ENCODE measurements around the gene SERINC2. TPM values are rescaled to one million over a fixed set of nuclear protein-coding genes. Genes with fewer than 3 reads are reported as not detected.

SERINC2 gene
- total RNA-seq, 3 donors from 2014 or later, result 146 to 381 (median 225) TPM

DNA sequence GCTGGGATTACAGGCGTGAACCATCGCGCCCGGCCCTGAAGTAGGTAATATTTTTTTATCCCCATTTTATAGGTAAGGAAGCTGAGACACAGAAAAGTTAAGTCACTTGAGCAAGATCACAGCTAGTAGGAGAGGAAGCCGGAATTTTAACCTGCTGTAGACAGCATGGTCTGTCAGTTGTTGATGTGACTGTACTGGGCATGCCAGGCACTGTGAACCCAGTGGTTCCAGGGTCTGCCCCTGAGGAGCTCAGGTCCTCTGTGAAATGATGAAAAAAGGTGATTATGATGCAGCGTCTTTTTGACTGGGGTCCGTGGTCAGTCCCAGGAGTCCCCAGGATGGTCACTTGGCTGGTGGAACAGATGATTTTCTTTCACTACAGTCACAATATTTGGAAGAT is 23.4 kb upstream of the SERINC2 start:
- no peak for TF ChIP-seq CTCF (IDR thresholded peaks at IDR 0.05)
- no peak overlapping the region for H3K4me3 ChIP-seq
- DNase-seq, result no peak
- no peaks in the 10 kb centered on the region for H3K36me3 ChIP-seq (ENCODE audit: low read depth)
- peak; percentile 20 for ATAC-seq
- H3K9me3 ChIP-seq, result no peaks in the 10 kb centered on the region
- peaks cover 6% of the 10 kb centered on the region for H3K4me1 ChIP-seq (ENCODE audit: low read depth)
- intact Hi-C loops (cut with DNase I, micrococcal nuclease), result no loop called here

- intact Hi-C loops (cut with DNase I, micrococcal nuclease), result no loop called here
- H3K36me3 ChIP-seq (ENCODE audit: low read depth), result no peaks in the 10 kb centered on the region
- DNase-seq (peak; percentile 78 to 91 (median 79)), ATAC-seq (peak; percentile 91)
- no peak overlapping the region for H3K4me3 ChIP-seq
- no peaks in the 10 kb centered on the region for H3K9me3 ChIP-seq
- H3K4me1 ChIP-seq (ENCODE audit: low read depth), result peaks cover 6% of the 10 kb centered on the region
- TF ChIP-seq CTCF (IDR thresholded peaks at IDR 0.05), result no peak
Observed at GRCh38 chr1:31390071-31390470, 22.9 kb upstream of the SERINC2 start.

DNA sequence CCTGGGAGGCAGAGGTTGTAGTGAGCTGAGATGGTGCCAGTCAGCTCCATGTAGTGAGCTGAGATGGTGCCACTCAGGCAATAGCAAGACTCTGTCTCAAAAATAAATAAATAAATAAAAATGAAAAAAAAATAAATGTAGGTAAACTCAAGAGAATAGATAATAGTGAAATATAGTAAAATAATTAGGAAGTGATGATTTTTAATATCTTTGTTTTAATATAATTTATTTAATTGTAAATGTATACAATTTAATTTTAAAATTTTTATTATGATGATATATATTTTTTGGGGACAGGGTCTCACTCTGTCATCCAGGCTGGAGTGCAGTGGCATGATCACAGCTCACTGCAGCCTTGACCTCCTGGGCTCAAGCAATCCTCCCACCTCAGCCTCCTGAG is 19.6 kb upstream of the SERINC2 start:
- intact Hi-C loops (cut with DNase I, micrococcal nuclease), result no loop called here
- DNase-seq, result no peak

GRCh38 chr1:31394584-31395193 is 18.3 kb upstream of the SERINC2 start:
- no peak overlapping the region for H3K4me3 ChIP-seq
- no peaks in the 10 kb centered on the region for H3K9me3 ChIP-seq
- H3K36me3 ChIP-seq (ENCODE audit: low read depth), result no peaks in the 10 kb centered on the region
- intact Hi-C loops (cut with DNase I, micrococcal nuclease), result no loop called here
- DNase-seq, result peak; percentile 89 to 96 (median 94)
- peak; percentile 91 for ATAC-seq
- peak; percentile 93 for TF ChIP-seq CTCF (IDR thresholded peaks at IDR 0.05)
- peaks cover under 1% of the 10 kb centered on the region for H3K4me1 ChIP-seq (ENCODE audit: low read depth)

More for the DNA sequence above, 19.6 kb upstream of the SERINC2 start:
- no peak for TF ChIP-seq CTCF (IDR thresholded peaks at IDR 0.05)
- ATAC-seq, result no peak
- H3K4me1 ChIP-seq (ENCODE audit: low read depth), result peaks cover 6% of the 10 kb centered on the region
- no peaks in the 10 kb centered on the region for H3K36me3 ChIP-seq (ENCODE audit: low read depth)
- H3K9me3 ChIP-seq, result no peaks in the 10 kb centered on the region
- no peak overlapping the region for H3K4me3 ChIP-seq

DNA sequence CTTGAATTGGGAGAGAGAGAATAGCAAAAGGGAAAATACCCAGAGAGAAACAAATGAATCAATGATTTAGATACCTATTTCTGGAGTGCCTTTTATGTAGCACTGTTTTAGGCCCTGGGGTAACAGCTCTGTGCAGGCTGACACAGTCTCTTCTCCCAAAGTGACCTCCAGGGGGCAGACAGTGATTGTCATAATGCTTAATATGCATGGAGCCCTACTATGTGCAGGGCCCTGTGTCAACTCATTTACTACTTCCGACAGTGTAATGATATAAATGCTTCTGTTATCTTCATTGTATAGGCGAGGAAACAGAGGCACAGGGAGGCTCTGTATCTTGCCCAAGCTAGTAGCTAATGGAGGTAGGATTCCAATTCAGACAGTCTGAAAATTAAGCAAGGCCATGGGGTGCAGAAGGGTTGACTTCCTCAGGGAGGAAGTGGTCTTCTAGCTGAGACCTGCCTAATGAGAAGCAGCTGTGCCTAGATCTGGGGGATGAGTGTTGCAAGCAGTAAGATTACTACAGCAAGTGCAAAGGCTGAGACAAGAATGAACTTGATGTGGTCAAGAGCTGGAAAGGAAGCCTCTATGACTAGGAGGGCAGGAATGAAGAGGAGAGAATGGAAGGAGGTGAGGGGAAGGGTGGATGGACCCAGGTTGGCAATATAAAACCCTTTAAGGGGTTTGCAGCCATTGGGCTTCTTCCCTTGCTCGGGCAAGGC is 16.2 kb upstream of the SERINC2 start:
- H3K36me3 ChIP-seq (ENCODE audit: low read depth), result no peaks in the 10 kb centered on the region
- H3K4me1 ChIP-seq (ENCODE audit: low read depth), result no peaks in the 10 kb centered on the region
- DNase-seq (no peak), ATAC-seq (no peak)
- intact Hi-C loops (cut with DNase I, micrococcal nuclease), result no loop called here
- no peak for TF ChIP-seq CTCF (IDR thresholded peaks at IDR 0.05)
- no peaks in the 10 kb centered on the region for H3K9me3 ChIP-seq
- no peak overlapping the region for H3K4me3 ChIP-seq
